Ramos (cell line): Measurements from ENCODE around the gene ADCY2.

Source experiments
- in situ Hi-C: fragments of 300-500 bp; cut with MboI; formaldehyde crosslinking; loops from one replicate; pipeline ENCODE4 v1.14.3; 2022; ENCODE audit warnings: low sequenced_read_pairs; ENCODE audit not compliant: unreplicated experiment

Gene ADCY2

DNA sequence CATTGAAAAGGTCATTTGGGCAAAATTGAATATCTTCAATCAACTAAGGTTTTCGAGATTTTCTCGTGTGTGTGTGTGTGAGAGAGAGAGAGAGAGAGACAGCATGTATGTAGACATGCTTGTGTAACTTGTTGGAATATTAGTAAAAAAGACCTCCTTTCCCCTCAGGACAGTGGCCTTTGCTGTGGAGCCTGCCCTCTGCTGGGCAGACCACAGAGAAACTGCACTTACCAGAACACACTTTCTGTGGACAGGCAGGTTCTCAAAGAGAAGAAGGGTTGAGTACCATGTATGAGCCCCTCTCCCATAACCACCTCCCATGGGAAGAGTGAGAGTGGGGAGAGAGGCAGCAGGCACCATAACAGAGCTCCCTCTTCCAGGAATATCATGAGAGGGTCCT lies 409.4 kb downstream of the ADCY2 start:
- in situ Hi-C loops: no loop called here

DNA sequence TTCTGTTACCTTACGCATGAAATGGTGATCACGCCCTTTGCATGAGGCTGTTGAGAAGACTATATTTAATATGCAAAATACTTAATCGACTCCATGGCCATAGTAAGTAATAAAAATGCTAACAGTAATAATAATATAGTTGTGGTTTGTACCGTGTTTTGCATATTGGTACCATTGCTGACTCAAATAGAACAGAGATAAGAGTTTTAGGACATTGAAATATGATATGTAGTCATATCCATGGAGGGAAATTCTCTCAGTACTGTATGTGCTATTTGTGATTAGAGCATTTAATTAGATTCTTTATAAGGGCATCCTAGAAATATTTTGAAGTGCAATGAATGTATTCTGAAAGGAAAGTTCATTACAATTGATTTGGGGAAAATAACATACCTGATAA lies 413.1 kb downstream of the ADCY2 start:
- in situ Hi-C loops: no loop called here

DNA sequence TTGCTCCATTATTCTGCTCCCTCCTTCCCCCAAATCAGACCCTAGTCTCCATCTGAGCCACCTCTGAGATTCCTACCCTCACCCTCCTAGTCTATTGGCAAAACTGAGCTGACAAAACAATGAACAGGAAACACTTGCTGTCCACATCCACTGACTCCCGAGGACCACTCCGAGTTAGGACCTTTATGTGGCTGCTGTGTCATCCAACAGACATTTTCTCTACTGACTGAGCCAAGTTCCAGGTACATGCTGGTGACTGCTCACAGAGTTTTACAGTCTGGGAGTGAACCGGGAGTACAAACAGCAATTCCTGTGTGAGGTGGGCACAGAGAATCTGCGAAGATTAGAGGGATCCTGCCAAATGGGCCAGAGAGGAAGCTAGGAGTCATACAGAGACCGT lies 415.8 kb downstream of the ADCY2 start:
- in situ Hi-C loops: no loop called here

DNA sequence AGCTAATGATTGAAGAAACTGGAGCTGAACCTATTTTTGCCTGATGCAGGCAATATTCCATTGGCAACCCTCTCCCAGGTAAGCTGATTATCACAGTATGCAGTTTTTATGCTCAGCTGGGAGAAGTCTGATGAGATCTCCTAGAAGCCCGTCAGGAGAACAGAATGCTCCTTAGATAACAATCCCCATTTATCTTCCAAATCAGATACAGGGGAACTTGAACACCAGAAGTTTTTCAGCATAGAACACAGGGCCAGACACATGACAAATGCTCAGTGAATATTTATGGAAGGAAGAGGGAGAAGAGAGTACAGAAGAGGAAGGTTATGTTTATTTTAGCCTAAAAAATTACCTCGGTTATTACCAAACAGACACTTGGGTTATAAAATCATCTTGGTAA lies 417.1 kb downstream of the ADCY2 start:
- in situ Hi-C loops: no loop called here

DNA sequence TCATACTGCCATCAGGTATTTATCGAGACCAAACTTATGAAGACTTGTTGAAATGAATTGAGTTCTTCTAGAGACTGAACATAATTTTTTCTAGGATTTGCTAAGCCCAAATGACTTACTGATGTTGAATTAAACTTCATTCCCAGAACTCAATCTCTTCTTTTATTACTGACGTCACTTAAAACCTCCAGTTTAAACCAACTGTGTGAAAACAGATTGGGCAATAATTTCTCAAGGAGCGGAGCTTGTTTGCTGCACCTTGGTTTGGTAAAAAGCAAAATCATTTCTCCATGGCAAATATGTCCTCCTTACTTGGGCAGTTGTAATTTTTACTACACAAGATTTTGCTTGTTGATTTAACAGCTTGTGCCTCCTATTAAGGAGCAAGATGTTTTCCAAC lies 417.6 kb downstream of the ADCY2 start:
- in situ Hi-C loops: no loop called here

DNA sequence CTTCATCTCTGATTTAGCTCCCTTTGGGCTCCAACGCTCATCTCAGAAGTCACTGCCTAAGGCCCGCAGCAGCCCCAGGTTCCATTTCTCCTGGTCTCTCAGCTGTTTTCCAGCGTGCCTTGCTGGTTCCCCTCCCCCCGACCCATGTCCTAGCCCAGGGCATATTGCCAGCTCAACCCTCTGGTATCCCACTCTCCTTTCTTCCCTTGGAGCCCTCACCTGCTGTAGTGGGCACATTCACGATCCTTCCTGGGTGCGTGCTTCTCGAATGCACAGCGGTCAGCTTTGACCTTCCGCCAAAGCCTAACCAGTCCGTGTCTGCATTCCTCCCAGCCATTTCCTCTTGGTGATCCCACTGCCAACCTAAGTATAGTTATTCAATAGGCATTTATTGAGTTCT lies 418.9 kb downstream of the ADCY2 start:
- in situ Hi-C loops: no loop called here

DNA sequence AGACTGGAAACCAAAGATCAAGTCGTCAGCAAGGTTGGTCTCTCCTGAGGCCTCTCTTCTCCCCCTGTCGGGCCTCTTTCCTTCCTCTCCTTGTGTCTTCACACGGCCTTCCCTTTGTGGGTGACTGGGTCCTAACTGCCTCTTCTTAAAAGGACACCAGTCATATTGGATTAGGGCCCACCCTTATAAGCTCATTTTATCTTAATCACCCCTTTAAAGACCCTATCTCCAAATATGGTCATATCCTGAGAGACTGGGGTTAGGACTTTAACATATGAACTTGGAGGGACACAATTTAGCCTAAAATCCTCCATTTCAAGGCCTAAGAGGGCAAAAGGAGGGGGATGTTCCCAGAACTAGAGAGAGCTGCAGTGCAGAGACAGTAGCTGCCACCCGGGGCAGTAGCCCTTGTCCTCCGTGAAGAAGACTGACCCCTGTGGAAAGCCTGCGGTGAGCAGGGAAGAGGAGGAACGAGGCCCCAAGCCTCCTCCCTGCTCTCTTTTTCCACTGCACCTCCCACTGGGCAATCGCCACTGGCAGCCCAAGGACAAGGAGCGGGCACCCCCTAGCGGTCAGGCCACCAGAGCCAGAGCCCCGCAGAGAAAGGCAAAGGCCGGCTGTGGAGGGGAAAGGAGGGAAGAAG lies 420.1 kb downstream of the ADCY2 start:
- in situ Hi-C loops: no loop called here

DNA sequence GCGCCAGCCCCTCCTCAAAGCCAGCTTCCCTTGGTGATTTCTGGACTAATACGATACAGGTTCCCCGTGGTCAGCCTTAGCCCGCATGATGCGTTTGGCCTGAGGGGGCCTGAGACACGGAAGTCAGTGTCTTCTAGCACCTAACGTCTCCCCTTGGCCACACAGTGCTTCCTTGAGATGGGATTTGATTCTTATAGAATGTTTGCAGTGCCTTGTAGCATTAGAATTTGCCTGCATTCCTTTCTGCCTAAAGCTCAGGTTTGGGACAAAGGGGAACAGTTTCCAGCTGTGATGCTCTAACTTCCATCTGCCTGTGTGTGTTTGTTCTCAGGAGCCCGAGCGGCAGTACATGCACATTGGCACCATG lies 420.6 kb downstream of the ADCY2 start:
- in situ Hi-C loops: no loop called here

DNA sequence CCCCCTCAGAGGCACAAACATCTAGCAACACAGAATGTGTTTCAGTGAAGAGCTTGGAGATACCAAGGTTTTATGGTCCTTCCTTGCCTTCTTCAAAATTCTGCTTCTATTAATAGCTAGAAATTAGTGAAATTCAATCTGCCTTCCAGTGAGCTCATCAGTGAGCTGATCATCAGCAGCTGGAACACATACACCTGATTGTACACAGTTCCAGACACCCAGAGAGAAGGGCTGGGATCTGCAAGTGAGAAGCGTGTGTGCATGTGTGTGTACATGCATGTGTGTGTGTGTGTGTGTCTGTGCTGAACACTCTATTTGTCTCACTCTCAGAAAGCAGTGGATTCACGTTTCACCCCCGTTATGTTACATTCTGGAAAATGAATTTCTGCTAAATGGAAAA lies 426.5 kb downstream of the ADCY2 start:
- in situ Hi-C loops: no loop called here

DNA sequence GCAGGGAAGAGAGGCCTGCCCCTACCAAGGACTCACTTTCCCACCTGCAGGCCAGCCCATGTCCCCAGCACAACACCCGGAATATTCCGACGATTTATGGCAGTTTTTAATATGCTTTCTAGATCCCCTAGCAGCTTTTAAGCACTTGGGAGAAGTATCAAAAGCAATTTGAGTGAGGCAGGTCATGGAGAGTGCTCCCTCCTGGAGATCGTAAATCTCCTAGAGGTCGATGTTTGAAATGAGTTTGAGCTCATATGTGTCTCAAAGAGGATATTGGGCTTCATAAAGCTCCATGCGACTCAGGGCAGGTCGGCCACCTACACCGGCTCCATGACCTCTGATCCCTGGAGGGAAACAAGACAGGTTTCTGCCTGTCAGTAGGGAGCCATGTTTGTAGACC lies 427.7 kb downstream of the ADCY2 start:
- in situ Hi-C loops: no loop called here

DNA sequence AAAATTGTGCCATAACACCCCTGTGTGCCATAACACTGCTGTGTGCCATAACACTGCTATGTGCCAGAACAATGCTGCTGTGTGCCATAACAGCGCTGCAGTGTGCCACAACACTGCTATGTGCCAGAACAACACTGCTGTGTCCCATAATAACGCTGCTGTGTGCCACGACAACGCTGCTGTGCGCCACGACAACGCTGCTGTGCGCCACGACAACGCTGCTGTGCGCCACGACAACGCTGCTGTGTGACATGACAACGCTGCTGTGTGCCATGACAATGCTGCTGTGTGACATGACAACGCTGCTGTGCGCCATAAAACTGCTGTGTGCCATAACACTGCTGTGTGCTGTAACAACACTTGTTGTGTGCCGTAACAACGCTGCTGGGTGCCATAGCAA lies 429.1 kb downstream of the ADCY2 start:
- in situ Hi-C loops: no loop called here

DNA sequence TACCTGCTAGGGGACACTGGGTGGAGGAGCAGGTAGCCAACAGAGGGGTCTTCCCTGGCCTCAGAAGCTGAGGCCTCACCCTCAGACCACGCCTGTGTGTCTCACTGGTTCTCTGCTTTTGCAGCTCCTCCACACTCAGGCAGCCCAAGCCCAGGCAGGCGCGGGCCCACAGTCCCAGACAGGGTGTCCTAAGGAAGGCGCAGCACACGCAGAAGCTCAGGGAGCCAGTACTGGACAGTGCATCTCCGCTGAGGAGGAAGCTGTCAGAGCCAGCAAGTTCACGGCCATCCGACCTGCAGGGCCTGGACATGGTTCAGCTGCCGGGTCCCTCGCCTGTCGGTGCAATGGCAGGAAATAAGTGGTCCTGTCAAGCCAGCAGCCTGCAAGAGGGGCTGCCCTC lies 429.7 kb downstream of the ADCY2 start:
- in situ Hi-C loops: no loop called here

DNA sequence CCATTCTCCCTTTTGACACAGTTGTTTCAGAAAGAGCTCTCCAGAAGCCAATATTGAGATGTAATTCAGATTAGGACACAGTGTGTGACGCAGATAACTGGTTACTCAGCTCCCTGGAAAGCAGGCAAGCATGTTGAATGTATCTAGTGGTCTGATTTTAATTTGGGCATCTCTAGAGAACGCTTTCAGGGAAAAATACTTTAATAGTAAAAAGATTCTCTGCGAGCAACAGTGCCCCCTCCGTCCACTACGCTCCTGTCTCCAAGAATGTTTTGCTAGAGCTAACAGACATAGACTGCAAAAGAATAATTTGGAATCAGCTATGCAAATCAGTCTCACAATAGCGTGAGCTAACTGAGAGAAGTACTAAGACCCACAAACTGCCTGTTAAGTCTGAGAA lies 431.7 kb downstream of the ADCY2 start:
- in situ Hi-C loops: no loop called here

DNA sequence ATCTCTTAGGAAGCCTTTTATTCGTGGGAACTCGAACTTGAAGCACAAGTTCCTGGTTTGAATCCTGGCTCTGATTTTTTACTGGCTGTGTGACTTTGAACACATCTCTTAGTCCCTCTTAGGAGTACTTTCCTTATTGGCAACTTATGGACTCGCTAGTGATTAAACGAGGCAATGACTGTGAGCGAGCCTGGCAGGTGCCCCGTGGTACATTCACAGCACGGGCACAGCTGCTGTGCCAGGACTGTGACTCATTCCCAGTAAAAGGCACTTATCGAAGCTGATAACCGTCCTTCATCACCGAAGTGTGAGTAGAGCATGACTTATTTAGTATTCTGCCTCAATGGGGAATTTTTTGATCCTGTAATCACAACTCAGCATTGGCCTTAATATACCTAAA lies 432.3 kb downstream of the ADCY2 start:
- in situ Hi-C loops: no loop called here

DNA sequence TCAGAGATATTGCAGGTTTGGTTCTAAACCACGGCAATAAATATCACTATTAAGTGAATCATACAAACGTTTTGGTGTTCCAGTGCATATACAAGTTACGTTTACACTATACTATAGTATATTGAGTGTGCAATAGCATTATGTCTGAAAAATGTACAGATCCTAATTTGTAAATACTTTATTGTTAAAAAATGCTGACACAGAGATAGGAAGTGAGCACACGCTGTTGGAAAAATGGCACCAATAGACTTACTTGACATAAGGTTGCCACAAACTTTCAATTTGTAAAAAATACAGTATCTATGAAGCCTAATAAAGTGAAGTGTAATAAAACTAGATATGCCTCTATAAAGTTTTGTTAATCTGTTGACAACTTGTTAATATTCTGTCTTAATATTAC lies 439.0 kb downstream of the ADCY2 start:
- in situ Hi-C loops: no loop called here

DNA sequence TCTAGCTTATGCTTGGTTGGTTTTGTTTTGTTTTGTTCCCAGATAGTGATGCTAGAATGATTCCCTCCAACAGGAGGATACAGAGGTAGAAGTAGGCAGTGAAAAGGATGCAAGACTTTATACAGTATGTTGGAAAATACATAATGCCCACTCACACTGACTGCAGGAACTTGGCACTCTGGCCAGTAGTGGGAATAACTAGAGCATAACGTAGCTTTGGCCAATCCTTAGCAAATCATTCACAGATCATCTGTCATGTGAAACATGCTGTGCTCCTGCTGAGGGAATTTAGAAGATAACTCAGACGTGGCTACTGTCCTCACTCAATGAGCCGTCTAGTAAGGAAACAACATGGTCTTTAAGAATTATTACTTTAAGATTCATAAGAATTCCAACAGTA lies 441.5 kb downstream of the ADCY2 start:
- in situ Hi-C loops: no loop called here

DNA sequence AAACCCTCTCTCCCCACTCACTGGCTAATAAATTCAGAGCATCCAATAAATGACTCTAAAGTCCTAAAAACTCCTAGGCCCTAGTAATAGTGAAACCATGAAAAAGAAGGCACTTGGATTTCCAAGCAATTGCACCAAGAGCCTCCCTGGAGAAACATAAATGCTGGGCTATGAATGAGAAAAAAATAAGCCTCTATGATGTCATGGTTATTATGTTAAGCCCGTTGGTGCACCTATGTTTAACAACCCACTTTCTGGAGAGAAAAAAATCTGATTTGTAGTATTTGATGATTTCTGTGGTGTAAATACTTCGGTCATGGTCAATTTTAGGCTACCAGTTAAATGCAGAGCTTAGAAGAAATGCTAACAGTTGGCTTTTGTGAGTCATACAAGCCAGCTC lies 446.6 kb downstream of the ADCY2 start:
- in situ Hi-C loops: no loop called here

DNA sequence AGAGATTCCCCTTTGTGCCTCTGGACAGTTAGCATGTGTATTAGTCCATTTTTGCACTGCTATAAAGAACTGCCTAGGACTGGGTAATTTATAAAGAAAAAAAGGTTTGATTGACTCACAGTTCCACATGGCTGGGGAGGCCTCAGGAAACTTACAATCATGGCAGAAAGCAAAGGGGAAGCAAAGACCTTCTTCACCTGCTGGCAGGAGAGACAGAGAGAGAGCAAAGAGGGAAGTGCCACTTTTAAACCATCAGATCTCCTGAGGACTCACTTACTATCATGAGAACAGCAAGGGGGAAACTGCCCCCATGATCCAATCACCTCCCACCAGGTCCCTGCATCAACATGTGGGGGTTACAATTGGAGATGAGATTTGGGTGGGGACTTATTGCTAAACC lies 449.0 kb downstream of the ADCY2 start:
- in situ Hi-C loops: no loop called here

DNA sequence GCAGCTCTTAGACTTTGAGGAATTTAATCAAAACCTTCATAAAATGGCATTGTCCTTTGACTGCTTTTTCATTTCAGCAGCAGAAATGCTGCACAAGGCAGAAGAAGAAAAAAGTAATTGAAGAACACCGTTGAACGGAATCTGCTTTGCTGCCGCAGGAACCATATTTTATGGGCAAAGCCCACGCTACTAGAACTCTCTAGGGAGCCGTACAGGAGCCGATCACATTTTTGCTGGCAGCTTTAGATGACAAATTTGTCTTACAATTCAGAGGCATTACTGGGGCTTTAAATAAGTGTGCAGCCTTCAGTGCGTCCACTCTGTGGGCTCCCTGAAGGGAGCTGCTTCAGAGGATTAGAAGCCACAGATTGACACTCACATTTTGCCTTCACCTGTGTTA lies 449.6 kb downstream of the ADCY2 start:
- in situ Hi-C loops: no loop called here

DNA sequence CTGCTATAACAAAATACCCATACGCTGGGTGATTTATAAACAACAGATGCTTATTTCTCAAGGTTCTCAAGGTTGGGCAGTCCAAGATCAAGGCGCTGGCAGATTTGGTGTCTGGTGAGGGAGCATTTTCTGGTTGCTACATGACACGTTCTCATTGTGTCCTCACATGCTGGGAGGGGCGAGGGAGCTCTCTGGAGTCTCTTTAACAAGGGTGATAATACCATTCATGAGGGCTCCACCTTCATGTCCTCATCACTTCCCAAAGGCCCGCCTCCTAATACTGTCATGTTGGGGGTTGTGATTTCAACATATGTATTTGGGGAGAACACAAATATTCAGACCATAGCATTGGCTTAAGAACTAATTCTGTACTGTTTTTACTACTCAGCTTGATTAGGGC lies 450.4 kb downstream of the ADCY2 start:
- in situ Hi-C loops: no loop called here

DNA sequence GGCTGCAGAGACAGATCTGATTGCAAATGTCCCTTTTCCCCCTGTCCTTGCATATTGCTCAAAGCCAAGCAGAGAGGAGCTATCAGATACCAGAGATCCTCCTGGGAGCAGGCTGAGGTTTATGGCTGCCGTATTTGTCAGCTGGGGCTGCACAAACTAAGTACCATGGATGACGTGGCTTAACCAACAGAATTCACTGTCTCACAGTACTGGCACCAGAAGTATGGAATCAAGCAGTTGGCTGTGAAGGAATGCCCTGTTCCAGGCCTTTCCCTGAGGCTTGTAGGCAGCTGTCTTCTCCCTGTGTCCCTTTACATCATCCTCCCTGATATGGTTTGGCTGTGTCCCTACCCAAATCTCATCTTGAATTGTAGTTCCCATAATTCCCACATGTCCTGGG lies 452.4 kb downstream of the ADCY2 start:
- in situ Hi-C loops: no loop called here

DNA sequence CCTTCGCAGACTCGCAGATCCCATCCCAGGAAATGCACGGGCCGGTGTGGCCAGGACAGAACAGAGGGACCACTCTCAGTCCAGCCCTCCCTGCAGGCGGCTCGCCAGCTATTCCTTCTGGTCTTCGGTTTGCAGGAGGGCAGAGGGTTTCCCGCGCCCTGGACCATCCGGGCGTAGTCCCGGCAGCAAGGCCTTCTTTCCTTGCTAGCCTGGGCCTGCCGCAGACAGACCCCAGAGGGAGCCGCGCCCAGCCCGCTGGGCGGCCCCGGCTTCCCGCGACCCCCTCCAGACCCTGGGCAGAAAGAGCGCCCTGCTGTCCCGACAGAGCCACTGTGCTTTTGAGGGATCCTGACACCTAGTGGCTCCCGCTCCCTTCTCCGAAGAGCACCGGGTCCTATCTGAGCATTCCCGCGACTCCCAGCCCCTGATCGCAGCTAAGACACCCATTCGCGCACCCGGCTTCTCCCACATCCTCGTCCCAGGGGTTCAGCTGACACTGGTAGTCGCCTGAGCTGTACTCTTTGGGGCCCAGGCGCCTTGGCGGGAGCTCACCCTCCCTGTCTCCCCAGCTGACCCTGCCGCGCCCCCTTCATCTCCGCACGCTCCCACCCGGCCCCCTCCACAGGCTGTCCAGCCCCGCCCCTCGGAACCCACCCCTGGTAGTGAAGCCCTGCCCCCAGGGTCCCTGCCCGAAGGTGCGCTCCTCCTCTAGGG lies 453.9 kb downstream of the ADCY2 start:
- in situ Hi-C loops: no loop called here
